Measurements from ENCODE around the gene INSR. TPM values are rescaled to one million over a fixed set of nuclear protein-coding genes. Genes with fewer than 3 reads are reported as not detected.
"Not testable (repeated sequence)": the region's sequence is repeated elsewhere in the genome, so short reads cannot be mapped to it uniquely, and the experiment has no call there.

INSR gene
- total and polyA plus RNA-seq, 4 donors = 4.8 to 106 (median 39.5) TPM

DNA sequence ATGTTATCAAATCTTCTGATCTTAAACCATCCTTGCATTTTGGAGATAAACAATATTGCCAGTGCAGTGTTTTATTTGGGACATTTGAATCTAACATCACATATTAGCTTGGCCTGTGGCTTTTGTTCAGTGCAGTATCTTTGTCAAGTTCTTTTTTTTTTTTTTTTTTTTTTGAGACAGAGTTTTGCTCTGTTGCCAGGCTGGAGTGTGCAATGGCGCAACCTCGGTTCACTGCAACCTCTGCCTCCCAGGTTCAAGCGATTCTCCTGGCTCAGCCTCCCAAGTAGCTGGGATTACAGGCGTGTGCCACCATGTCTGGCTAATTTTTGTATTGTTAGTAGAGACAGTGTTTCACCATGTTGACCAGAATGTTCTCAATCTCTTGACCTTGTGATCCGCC is 148.1 kb downstream of the INSR start:
- not testable (repeated sequence) for H3K4me1 ChIP-seq (ENCODE audit: control insufficient read depth in 1 of 2, insufficient read depth in 2 of 2, low read length in 2 of 2); H3K27me3 ChIP-seq (ENCODE audit: control insufficient read depth in 1 of 2, insufficient read depth in 2 of 2, low read length in 1 of 2); H3K9me3 ChIP-seq (ENCODE audit: control insufficient read depth, low read length); H3K27ac ChIP-seq (ENCODE audit: low read depth in 1 of 2, low read length in 2 of 2); H3K36me3 ChIP-seq (ENCODE audit: control insufficient read depth in 1 of 2, insufficient read depth in 2 of 2, low read length in 1 of 2); ATAC-seq (ENCODE audit: low FRiP score); H3K4me3 ChIP-seq (ENCODE audit: low read length in 2 of 2)
- DNase-seq = peak in 1 of 2 donors; percentile 12
- WGBS, 2 donors = 97 to 100% methylated on average over 5 of the region's 5 CpGs
- intact Hi-C loops (cut with DNase I) = loop anchor here (5.0 kb wide), 3 partner anchors 44 to 196 kb away; no protein-coding TSS in a partner anchor

DNA sequence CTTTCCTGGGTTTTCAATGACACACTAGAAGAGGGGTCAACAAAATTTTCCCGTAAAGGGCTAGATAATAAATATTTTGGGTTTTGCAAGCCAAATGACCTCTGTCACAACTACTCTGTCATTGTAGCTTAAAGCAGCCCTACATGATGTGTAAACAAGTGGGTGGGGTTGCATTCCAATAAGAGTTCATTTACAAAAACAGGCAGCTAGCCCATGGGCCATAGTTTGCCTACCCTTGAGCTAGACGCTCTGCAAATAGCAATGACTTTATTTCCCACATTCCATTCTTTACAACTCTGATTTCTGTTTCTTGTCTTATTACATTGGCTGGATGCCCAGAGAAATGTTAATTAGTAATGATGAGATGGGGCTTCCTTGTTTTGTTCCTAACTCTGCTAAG is 148.7 kb downstream of the INSR start:
- Histone ChIP-seq H3K27me3 (ENCODE audit: control insufficient read depth in 1 of 2, insufficient read depth in 2 of 2, low read length in 1 of 2) (no peaks in the 10 kb centered on the region), H3K4me1 (ENCODE audit: control insufficient read depth in 1 of 2, insufficient read depth in 2 of 2, low read length in 2 of 2) (no peaks in the 10 kb centered on the region), H3K4me3 (ENCODE audit: low read length in 2 of 2) (no peak overlapping the region), H3K36me3 (ENCODE audit: control insufficient read depth in 1 of 2, insufficient read depth in 2 of 2, low read length in 1 of 2) (peaks cover 0 to 7% of the 10 kb centered on the region in 2 donors), H3K27ac (ENCODE audit: low read depth in 1 of 2, low read length in 2 of 2) (no peak overlapping the region), H3K9me3 (ENCODE audit: control insufficient read depth, low read length) (no peaks in the 10 kb centered on the region)
- ATAC-seq (ENCODE audit: low FRiP score) = no peak
- intact Hi-C loops (cut with DNase I) = loop anchor here (5.0 kb wide), 3 partner anchors 43 to 197 kb away; no protein-coding TSS in a partner anchor
- 90 to 92% methylated on average over 2 of the region's 2 CpGs for WGBS, 2 donors
- DNase-seq = no peak

GRCh38 chr19:7142771-7143170 is 151.4 kb downstream of the INSR start:
- H3K27ac ChIP-seq (ENCODE audit: low read depth in 1 of 2, low read length in 2 of 2) = no peak overlapping the region
- intact Hi-C loops (cut with DNase I) = no loop called here
- peak in 1 of 2 donors; percentile 51 for DNase-seq
- no peaks in the 10 kb centered on the region for H3K9me3 ChIP-seq (ENCODE audit: control insufficient read depth, low read length)
- ATAC-seq (ENCODE audit: low FRiP score) = no peak
- H3K27me3 ChIP-seq (ENCODE audit: control insufficient read depth in 1 of 2, insufficient read depth in 2 of 2, low read length in 1 of 2) = no peaks in the 10 kb centered on the region
- no peak overlapping the region for H3K4me3 ChIP-seq (ENCODE audit: low read length in 2 of 2)
- H3K36me3 ChIP-seq (ENCODE audit: control insufficient read depth in 1 of 2, insufficient read depth in 2 of 2, low read length in 1 of 2) = peaks cover 0 to 11% of the 10 kb centered on the region in 2 donors
- no peaks in the 10 kb centered on the region for H3K4me1 ChIP-seq (ENCODE audit: control insufficient read depth in 1 of 2, insufficient read depth in 2 of 2, low read length in 2 of 2)
- WGBS, 2 donors = 97% methylated on average over 22 of the region's 22 CpGs

GRCh38 chr19:7140137-7140536 is 154.1 kb downstream of the INSR start:
- no peak for DNase-seq
- no peaks in the 10 kb centered on the region for H3K27me3 ChIP-seq (ENCODE audit: control insufficient read depth in 1 of 2, insufficient read depth in 2 of 2, low read length in 1 of 2)

GRCh38 chr19:7139095-7139494 is 155.1 kb downstream of the INSR start:
- H3K27ac ChIP-seq (ENCODE audit: low read depth in 1 of 2, low read length in 2 of 2) = no peak overlapping the region
- H3K4me3 ChIP-seq (ENCODE audit: low read length in 2 of 2) = no peak overlapping the region
- H3K36me3 ChIP-seq (ENCODE audit: control insufficient read depth in 1 of 2, insufficient read depth in 2 of 2, low read length in 1 of 2) = peaks cover 0 to 11% of the 10 kb centered on the region in 2 donors
- intact Hi-C loops (cut with DNase I) = no loop called here
- DNase-seq (no peak), ATAC-seq (ENCODE audit: low FRiP score) (no peak)
- H3K4me1 ChIP-seq (ENCODE audit: control insufficient read depth in 1 of 2, insufficient read depth in 2 of 2, low read length in 2 of 2) = no peaks in the 10 kb centered on the region
- H3K9me3 ChIP-seq (ENCODE audit: control insufficient read depth, low read length) = no peaks in the 10 kb centered on the region
- no peaks in the 10 kb centered on the region for H3K27me3 ChIP-seq (ENCODE audit: control insufficient read depth in 1 of 2, insufficient read depth in 2 of 2, low read length in 1 of 2)
- 97 to 98% methylated on average over 1 of the region's 1 CpG for WGBS, 2 donors

More at GRCh38 chr19:7140137-7140536, 154.1 kb downstream of the INSR start:
- WGBS, 2 donors = 69 to 86% methylated on average over 2 of the region's 2 CpGs
- no peak overlapping the region for H3K27ac ChIP-seq (ENCODE audit: low read depth in 1 of 2, low read length in 2 of 2)
- H3K9me3 ChIP-seq (ENCODE audit: control insufficient read depth, low read length) = no peaks in the 10 kb centered on the region
- H3K36me3 ChIP-seq (ENCODE audit: control insufficient read depth in 1 of 2, insufficient read depth in 2 of 2, low read length in 1 of 2) = peaks cover 0 to 11% of the 10 kb centered on the region in 2 donors
- no peak for ATAC-seq (ENCODE audit: low FRiP score)
- H3K4me1 ChIP-seq (ENCODE audit: control insufficient read depth in 1 of 2, insufficient read depth in 2 of 2, low read length in 2 of 2) = no peaks in the 10 kb centered on the region
- no peak overlapping the region for H3K4me3 ChIP-seq (ENCODE audit: low read length in 2 of 2)
- intact Hi-C loops (cut with DNase I) = no loop called here

DNA sequence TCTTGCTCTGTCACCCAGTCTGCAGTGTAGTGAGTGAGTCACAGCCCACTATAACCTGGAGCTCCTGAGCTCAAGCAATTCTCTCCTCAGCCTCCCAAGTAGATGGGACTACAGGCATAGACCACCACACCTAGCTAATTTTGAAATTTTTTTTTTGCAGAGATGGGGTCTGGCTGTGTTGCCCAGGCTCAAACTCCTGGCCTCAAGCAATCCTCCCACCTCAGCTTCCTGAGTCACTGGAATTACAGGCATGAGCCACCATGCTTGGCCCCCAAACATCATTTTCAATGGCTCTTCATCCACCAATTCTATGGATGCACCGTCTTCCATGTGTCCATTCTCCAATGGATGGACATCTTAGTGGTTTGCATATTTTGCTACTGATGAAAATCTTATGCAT is 155.8 kb downstream of the INSR start:
- no peaks in the 10 kb centered on the region for H3K4me1 ChIP-seq (ENCODE audit: control insufficient read depth in 1 of 2, insufficient read depth in 2 of 2, low read length in 2 of 2)
- 97 to 99% methylated on average over 1 of the region's 1 CpG for WGBS, 2 donors

GRCh38 chr19:7137120-7137519 is 157.1 kb downstream of the INSR start:
- H3K27ac ChIP-seq (ENCODE audit: low read depth in 1 of 2, low read length in 2 of 2) = no peak overlapping the region
- 55 to 58% methylated on average over 2 of the region's 2 CpGs for WGBS, 2 donors
- no peaks in the 10 kb centered on the region for H3K9me3 ChIP-seq (ENCODE audit: control insufficient read depth, low read length)
- no peak for ATAC-seq (ENCODE audit: low FRiP score)
- no peaks in the 10 kb centered on the region for H3K27me3 ChIP-seq (ENCODE audit: control insufficient read depth in 1 of 2, insufficient read depth in 2 of 2, low read length in 1 of 2)
- peak in 1 of 2 donors; percentile 20 for DNase-seq
- H3K4me3 ChIP-seq (ENCODE audit: low read length in 2 of 2) = no peak overlapping the region
- peaks cover 0 to 12% of the 10 kb centered on the region in 2 donors for H3K36me3 ChIP-seq (ENCODE audit: control insufficient read depth in 1 of 2, insufficient read depth in 2 of 2, low read length in 1 of 2)
- H3K4me1 ChIP-seq (ENCODE audit: control insufficient read depth in 1 of 2, insufficient read depth in 2 of 2, low read length in 2 of 2) = no peaks in the 10 kb centered on the region
- intact Hi-C loops (cut with DNase I) = no loop called here

More for the DNA sequence above, 155.8 kb downstream of the INSR start:
- Histone ChIP-seq H3K36me3 (ENCODE audit: control insufficient read depth in 1 of 2, insufficient read depth in 2 of 2, low read length in 1 of 2) (peaks cover 0 to 11% of the 10 kb centered on the region in 2 donors), H3K9me3 (ENCODE audit: control insufficient read depth, low read length) (no peaks in the 10 kb centered on the region), H3K4me3 (ENCODE audit: low read length in 2 of 2) (no peak overlapping the region), H3K27ac (ENCODE audit: low read depth in 1 of 2, low read length in 2 of 2) (no peak overlapping the region), H3K27me3 (ENCODE audit: control insufficient read depth in 1 of 2, insufficient read depth in 2 of 2, low read length in 1 of 2) (no peaks in the 10 kb centered on the region)
- DNase-seq = peak in 1 of 2 donors; percentile 4
- no peak for ATAC-seq (ENCODE audit: low FRiP score)
- intact Hi-C loops (cut with DNase I) = no loop called here

DNA sequence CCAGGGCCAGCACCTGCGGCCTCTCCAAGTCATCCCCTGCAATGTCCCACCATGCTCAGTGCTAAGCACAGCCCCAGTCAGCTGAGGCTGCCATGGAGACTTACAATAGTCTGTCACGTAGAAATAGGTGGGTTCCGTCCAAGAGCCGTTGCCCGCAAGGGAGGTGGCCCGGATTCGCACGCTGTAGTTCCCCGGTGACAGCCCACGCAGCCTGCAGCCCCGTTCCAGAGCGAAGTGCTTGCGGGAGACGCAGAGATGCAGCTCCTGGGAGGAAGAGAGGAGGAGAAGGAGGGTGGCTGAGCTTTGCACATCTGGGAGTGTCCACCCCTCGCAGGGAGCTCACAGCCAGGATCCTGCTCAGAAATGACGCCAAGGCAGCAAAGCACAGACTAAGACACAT is 162.2 kb downstream of the INSR start:
- 94 to 97% methylated on average over 16 of the region's 16 CpGs for WGBS, 2 donors
- intact Hi-C loops (cut with DNase I) = no loop called here
- H3K36me3 ChIP-seq (ENCODE audit: control insufficient read depth in 1 of 2, insufficient read depth in 2 of 2, low read length in 1 of 2) = peaks cover 2 to 11% of the 10 kb centered on the region in 2 donors
- H3K4me3 ChIP-seq (ENCODE audit: low read length in 2 of 2) = no peak overlapping the region
- H3K27me3 ChIP-seq (ENCODE audit: control insufficient read depth in 1 of 2, insufficient read depth in 2 of 2, low read length in 1 of 2) = no peaks in the 10 kb centered on the region
- no peaks in the 10 kb centered on the region for H3K4me1 ChIP-seq (ENCODE audit: control insufficient read depth in 1 of 2, insufficient read depth in 2 of 2, low read length in 2 of 2)
- DNase-seq = peak in 1 of 2 donors; percentile 30
- no peaks in the 10 kb centered on the region for H3K9me3 ChIP-seq (ENCODE audit: control insufficient read depth, low read length)
- no peak overlapping the region for H3K27ac ChIP-seq (ENCODE audit: low read depth in 1 of 2, low read length in 2 of 2)
- no peak for ATAC-seq (ENCODE audit: low FRiP score)

GRCh38 chr19:7130043-7130442 is 164.2 kb downstream of the INSR start:
- WGBS, 2 donors = 96 to 99% methylated on average over 1 of the region's 1 CpG
- intact Hi-C loops (cut with DNase I) = no loop called here

More at GRCh38 chr19:7130043-7130442, 164.2 kb downstream of the INSR start:
- Histone ChIP-seq H3K9me3 (ENCODE audit: control insufficient read depth, low read length) (peaks cover 8% of the 10 kb centered on the region), H3K36me3 (ENCODE audit: control insufficient read depth in 1 of 2, insufficient read depth in 2 of 2, low read length in 1 of 2) (peaks cover 5 to 24% of the 10 kb centered on the region in 2 donors), H3K4me3 (ENCODE audit: low read length in 2 of 2) (no peak overlapping the region), H3K4me1 (ENCODE audit: control insufficient read depth in 1 of 2, insufficient read depth in 2 of 2, low read length in 2 of 2) (no peaks in the 10 kb centered on the region), H3K27ac (ENCODE audit: low read depth in 1 of 2, low read length in 2 of 2) (no peak overlapping the region), H3K27me3 (ENCODE audit: control insufficient read depth in 1 of 2, insufficient read depth in 2 of 2, low read length in 1 of 2) (no peaks in the 10 kb centered on the region)
- ATAC-seq (ENCODE audit: low FRiP score) (no peak), DNase-seq (no peak)

Data from aorta (tissue), 5 donors.